ENCODE data around the gene PPIE. TPM values are rescaled to one million over a fixed set of nuclear protein-coding genes. Genes with fewer than 3 reads are reported as not detected.
"Not testable (repeated sequence)": the region's sequence is repeated elsewhere in the genome, so short reads cannot be mapped to it uniquely, and the experiment has no call there.

The PPIE gene
- total and polyA plus RNA-seq, 4 experiments from 2014 or later, result 67.7 to 162 (median 73.3) TPM

- Histone ChIP-seq H3K36me3 (ENCODE audit: insufficient read depth, low read length) (peaks cover 9% of the 10 kb centered on the region), H3K27ac (ENCODE audit: low read depth, low read length) (no peak overlapping the region), H3K4me1 (ENCODE audit: insufficient read depth, low read length) (no peaks in the 10 kb centered on the region), H3K4me3 (ENCODE audit: low read length in 2 of 2) (no peak overlapping the region), H3K27me3 (ENCODE audit: insufficient read depth, low read length) (no peaks in the 10 kb centered on the region), H3K9me3 (ENCODE audit: control insufficient read depth in 1 of 2, low read length in 2 of 2) (no peaks in the 10 kb centered on the region)
- Mint-ChIP-seq H3K27ac (no peak overlapping the region), H3K9me3 (no peaks in the 10 kb centered on the region), H3K36me3 (peaks cover 34 to 39% of the 10 kb centered on the region in 2 donors), H3K27me3 (no peaks in the 10 kb centered on the region), H3K4me3 (no peak overlapping the region), H3K4me1 (no peaks in the 10 kb centered on the region)
- CTCF ChIA-PET (ENCODE audit: partially characterized antibody), result interaction anchor here (0.5 to 1.1 kb wide), 2 partner anchors 37 to 155 kb away, joined by 3 read pairs; no protein-coding TSS in a partner anchor
- no peak for DNase-seq
- intact Hi-C loops (cut with micrococcal nuclease), result no loop called here
- POLR2A ChIA-PET (ENCODE audit: partially characterized antibody), result no interaction called here
Observed at GRCh38 chr1:39761557-39762260, 23.0 kb downstream of the PPIE start.

DNA sequence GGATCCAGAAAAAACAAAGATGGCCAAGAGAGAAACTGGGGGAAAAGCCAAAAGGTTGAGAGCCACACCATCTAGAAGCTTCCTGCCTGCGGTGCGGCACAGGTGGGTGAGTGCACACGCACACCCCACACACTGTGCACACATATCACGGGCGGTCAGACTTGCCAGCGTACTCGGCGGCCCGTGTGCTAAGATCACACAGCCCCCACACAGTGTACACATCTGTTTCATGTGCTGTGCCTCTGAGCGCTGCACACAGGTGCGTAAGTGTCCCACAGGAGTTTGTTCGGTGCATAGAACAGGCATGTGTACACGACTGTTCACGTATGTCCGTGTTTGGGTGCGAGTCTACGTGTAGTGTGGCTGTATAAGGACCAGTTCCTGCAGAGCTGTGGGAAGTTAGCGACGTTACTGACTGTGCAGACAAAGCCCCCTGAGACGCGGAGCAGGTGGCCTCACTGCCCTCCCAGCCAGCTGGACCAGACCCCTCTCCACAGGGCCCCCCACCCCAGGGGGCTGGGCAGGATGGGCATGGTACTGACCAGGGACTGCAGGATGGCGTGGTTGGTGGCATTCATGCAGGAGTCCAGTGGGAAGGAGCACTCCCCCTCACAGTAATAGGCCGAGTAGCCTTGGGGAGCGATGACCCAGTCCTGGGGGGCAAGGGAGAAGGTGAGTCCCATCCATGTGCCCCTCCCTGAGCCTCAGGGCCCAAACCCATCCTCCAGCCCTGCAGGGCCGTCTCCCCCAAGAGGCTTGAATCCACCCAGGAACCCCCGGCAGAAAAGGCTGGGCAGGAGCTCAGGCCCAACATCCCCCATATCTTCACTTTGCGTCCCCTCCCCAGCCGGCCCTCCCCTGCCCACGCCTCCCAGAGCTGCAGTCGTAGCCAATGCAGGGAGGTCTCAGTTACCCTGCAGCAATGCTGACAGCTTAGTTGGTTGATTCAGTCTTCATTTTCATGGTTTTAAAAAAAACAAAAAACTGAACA, 24.2 kb downstream of the PPIE start:
- no peak for DNase-seq
- H3K9me3 ChIP-seq (ENCODE audit: control insufficient read depth in 1 of 2, low read length in 2 of 2), result no peaks in the 10 kb centered on the region
- H3K36me3 Mint-ChIP-seq, result peaks cover 24 to 28% of the 10 kb centered on the region in 2 donors
- CTCF ChIA-PET (ENCODE audit: partially characterized antibody), result no interaction called here
- intact Hi-C loops (cut with micrococcal nuclease), result no loop called here
- no peak overlapping the region for H3K4me3 ChIP-seq (ENCODE audit: low read length in 2 of 2)
- H3K4me1 Mint-ChIP-seq, result no peaks in the 10 kb centered on the region
- H3K27ac ChIP-seq (ENCODE audit: low read depth, low read length), result no peak overlapping the region
- no peak overlapping the region for H3K4me3 Mint-ChIP-seq
- no peaks in the 10 kb centered on the region for H3K27me3 Mint-ChIP-seq
- POLR2A ChIA-PET (ENCODE audit: partially characterized antibody), result no interaction called here
- H3K9me3 Mint-ChIP-seq, result no peaks in the 10 kb centered on the region
- H3K36me3 ChIP-seq (ENCODE audit: insufficient read depth, low read length), result no peaks in the 10 kb centered on the region
- H3K27ac Mint-ChIP-seq, result no peak overlapping the region
- H3K4me1 ChIP-seq (ENCODE audit: insufficient read depth, low read length), result no peaks in the 10 kb centered on the region
- no peaks in the 10 kb centered on the region for H3K27me3 ChIP-seq (ENCODE audit: insufficient read depth, low read length)

GRCh38 chr1:39763619-39764374, 25.1 kb downstream of the PPIE start:
- H3K27me3 ChIP-seq (ENCODE audit: insufficient read depth, low read length); intact Hi-C loops (cut with micrococcal nuclease); H3K27ac Mint-ChIP-seq; DNase-seq; H3K4me3 ChIP-seq (ENCODE audit: low read length in 2 of 2); H3K27ac ChIP-seq (ENCODE audit: low read depth, low read length); H3K4me1 Mint-ChIP-seq; H3K36me3 ChIP-seq (ENCODE audit: insufficient read depth, low read length); H3K9me3 Mint-ChIP-seq; H3K4me3 Mint-ChIP-seq; CTCF ChIA-PET (ENCODE audit: partially characterized antibody); POLR2A ChIA-PET (ENCODE audit: partially characterized antibody); H3K27me3 Mint-ChIP-seq; H3K4me1 ChIP-seq (ENCODE audit: insufficient read depth, low read length); H3K9me3 ChIP-seq (ENCODE audit: control insufficient read depth in 1 of 2, low read length in 2 of 2): not testable (repeated sequence)
- H3K36me3 Mint-ChIP-seq, result peaks cover 16 to 22% of the 10 kb centered on the region in 2 donors

GRCh38 chr1:39764512-39764911, 25.8 kb downstream of the PPIE start:
- intact Hi-C loops (cut with micrococcal nuclease); H3K4me1 Mint-ChIP-seq; DNase-seq; H3K4me3 ChIP-seq (ENCODE audit: low read length in 2 of 2); H3K36me3 ChIP-seq (ENCODE audit: insufficient read depth, low read length); POLR2A ChIA-PET (ENCODE audit: partially characterized antibody); H3K27ac ChIP-seq (ENCODE audit: low read depth, low read length); H3K27me3 Mint-ChIP-seq; H3K27ac Mint-ChIP-seq; H3K9me3 Mint-ChIP-seq; H3K4me3 Mint-ChIP-seq; H3K9me3 ChIP-seq (ENCODE audit: control insufficient read depth in 1 of 2, low read length in 2 of 2); CTCF ChIA-PET (ENCODE audit: partially characterized antibody); H3K4me1 ChIP-seq (ENCODE audit: insufficient read depth, low read length); H3K27me3 ChIP-seq (ENCODE audit: insufficient read depth, low read length): not testable (repeated sequence)
- H3K36me3 Mint-ChIP-seq, result peaks cover 9 to 15% of the 10 kb centered on the region in 2 donors

GRCh38 chr1:39766466-39766865, 27.8 kb downstream of the PPIE start:
- H3K4me3 ChIP-seq (ENCODE audit: low read length in 2 of 2); H3K9me3 ChIP-seq (ENCODE audit: control insufficient read depth in 1 of 2, low read length in 2 of 2); H3K4me1 ChIP-seq (ENCODE audit: insufficient read depth, low read length); POLR2A ChIA-PET (ENCODE audit: partially characterized antibody); CTCF ChIA-PET (ENCODE audit: partially characterized antibody); H3K4me1 Mint-ChIP-seq; intact Hi-C loops (cut with micrococcal nuclease); H3K36me3 Mint-ChIP-seq; DNase-seq; H3K4me3 Mint-ChIP-seq; H3K36me3 ChIP-seq (ENCODE audit: insufficient read depth, low read length); H3K27me3 Mint-ChIP-seq; H3K27ac ChIP-seq (ENCODE audit: low read depth, low read length); H3K27me3 ChIP-seq (ENCODE audit: insufficient read depth, low read length); H3K9me3 Mint-ChIP-seq: not testable (repeated sequence)
- H3K27ac Mint-ChIP-seq, result peak overlapping the region in 2 of 7 donors; percentile 51 to 60

- H3K27ac ChIP-seq (ENCODE audit: low read depth, low read length); H3K27me3 ChIP-seq (ENCODE audit: insufficient read depth, low read length); CTCF ChIA-PET (ENCODE audit: partially characterized antibody); POLR2A ChIA-PET (ENCODE audit: partially characterized antibody); H3K9me3 Mint-ChIP-seq; H3K36me3 ChIP-seq (ENCODE audit: insufficient read depth, low read length); H3K4me1 ChIP-seq (ENCODE audit: insufficient read depth, low read length); H3K4me1 Mint-ChIP-seq; H3K4me3 ChIP-seq (ENCODE audit: low read length in 2 of 2); intact Hi-C loops (cut with micrococcal nuclease); H3K4me3 Mint-ChIP-seq; H3K9me3 ChIP-seq (ENCODE audit: control insufficient read depth in 1 of 2, low read length in 2 of 2); H3K27me3 Mint-ChIP-seq; H3K27ac Mint-ChIP-seq; DNase-seq; H3K36me3 Mint-ChIP-seq: not testable (repeated sequence)
Observed at GRCh38 chr1:39769502-39769901, 30.8 kb downstream of the PPIE start.

Measured in CD4-positive, alpha-beta memory T cell (primary cell).